Glomerular endothelial cell (primary cell): ENCODE measurements around the gene PTPRD. TPM values are rescaled to one million over a fixed set of nuclear protein-coding genes. Genes with fewer than 3 reads are reported as not detected.

Experiments used
- DNase-seq: peaks from one replicate; pipeline ENCODE4 v3.0.0-alpha.2; 2011; ENCODE audit warnings: low read depth, low spot score; ENCODE audit errors: extremely low read depth
- total RNA-seq: library from RNA; depleted of rRNA; stranded (reverse); fragments of >200 nt; gene quantifications from 2 replicates; pipeline ENCODE4 v1.2.3, GENCODE V29; 2015

Gene PTPRD
- total RNA-seq, 1 donor from 2014 or later: 4.1 TPM

DNA sequence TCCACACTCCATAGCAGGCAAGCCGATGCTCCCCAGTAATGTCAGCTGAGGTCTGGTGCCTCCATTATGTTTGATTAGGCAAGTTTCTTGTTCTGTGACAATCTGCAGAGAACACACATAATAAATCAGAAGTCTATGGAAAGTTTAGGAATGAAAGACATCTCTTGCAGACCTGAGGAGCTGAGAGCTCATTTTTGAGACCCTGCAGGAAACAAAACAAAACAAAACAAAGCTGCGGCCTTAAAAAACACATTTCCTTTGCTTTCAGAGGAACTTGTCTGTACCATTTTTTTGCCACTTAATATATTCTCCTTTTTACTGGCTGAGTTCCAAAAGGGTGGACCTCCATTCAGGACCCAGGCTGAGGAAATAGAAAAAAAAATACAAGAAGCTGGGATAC is 2332.0 kb downstream of the PTPRD start:
- no peak for DNase-seq

DNA sequence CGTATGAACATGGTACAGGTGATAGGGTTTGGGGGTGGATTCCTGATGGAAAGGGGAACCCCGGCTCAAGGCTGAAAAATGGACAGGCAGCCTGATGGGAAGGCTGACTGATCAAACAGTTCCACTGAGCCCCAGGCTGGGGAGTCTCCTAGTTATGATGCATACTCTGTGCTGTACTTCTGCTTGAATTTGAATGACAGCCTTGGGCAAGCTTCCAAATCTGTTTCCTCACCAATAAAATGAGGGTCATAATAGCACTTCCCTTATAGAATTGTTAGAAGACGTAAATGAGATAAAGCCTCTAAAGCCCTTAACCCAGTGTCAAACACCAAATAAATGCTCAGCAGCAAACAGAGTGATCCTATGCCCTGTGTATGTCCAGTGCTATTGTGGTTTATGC is 2334.8 kb downstream of the PTPRD start:
- no peak for DNase-seq

- DNase-seq: no peak
Measured at GRCh38 chr9:8270235-8270634, 2342.6 kb downstream of the PTPRD start.

DNA sequence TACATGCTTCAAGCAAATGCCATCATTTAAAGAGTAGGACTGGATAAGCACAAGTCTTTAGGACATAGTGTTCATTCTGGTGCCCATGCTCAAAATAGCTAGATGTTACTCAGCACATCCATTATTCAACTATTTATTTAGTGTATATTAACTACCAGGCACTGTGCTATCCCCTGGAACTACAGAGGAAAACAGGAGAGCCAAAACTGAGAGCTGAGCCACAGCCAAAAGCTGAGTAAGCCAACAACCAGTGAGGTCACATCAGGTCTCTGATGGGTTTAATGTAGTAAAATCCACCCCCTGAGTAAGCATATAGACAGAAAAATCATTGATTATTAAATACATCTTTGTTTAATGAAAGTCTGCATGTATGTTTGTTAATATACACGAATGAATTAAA is 2343.9 kb downstream of the PTPRD start:
- DNase-seq: no peak

DNA sequence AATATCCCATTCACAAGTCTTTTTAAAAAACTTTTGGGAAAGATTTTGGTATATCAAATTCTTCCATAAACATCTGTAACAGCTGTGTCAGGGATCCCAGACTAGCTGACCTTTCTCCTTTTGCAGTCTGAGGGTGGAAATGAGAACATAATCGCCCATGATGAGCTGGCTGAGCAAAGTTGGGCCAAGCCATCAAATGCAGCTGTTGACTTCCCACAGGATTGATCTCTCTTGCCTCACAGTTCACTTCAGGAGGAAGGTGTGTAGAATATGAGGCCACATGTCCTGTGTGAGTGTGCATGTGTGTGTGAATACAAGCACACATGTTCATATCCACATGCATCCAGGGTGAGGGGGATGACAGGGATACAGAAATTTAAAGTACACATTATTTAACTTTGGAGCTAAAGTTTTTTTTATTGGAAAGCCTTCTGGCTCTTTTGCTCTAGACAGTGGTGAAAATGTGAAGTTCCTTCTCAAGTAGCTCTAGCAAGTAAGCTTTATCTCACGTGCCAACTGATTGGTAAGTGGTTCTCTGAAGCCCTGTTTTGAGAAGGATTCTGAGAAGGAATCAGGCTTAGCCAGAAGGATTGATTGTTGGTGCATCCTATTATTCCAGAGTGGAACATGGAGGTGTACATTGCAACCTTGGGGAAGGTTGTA is 2344.5 kb downstream of the PTPRD start:
- no peak for DNase-seq

DNA sequence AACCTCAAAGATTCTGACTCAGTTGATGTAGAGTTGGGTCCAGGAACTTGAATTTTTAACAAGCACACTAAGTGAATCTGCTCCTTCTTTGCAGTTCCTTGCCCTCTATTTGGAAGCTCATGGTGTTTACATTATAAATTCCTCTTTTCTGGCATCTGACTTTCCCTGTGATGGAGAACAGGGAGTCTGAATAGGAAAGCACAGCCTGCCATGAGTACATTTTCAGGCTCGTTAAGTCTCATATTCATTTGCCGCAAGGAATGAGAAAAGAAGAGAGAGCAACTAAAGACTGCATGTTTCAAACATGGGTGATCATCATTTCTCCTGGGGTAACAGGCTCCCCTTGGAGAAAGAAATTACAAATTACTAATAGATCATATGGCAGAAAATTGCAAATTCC is 2345.2 kb downstream of the PTPRD start:
- DNase-seq: no peak

- no peak for DNase-seq
Measured at GRCh38 chr9:8266861-8267260, 2345.9 kb downstream of the PTPRD start.

- DNase-seq: no peak
Measured at GRCh38 chr9:8265281-8265680, 2347.5 kb downstream of the PTPRD start.
